Progenitor cell of endocrine pancreas (in vitro differentiated cells): ENCODE data around the gene A1BG. TPM values are rescaled to one million over a fixed set of nuclear protein-coding genes. Genes with fewer than 3 reads are reported as not detected.

Source experiments
- DNase-seq: peaks from one replicate; pipeline ENCODE4 v3.0.0; 2021; ENCODE audit warnings: low spot score; ENCODE audit not compliant: unreplicated experiment
- H3K27ac Mint-ChIP-seq: 2 replicates; pipeline ENCODE4 v1.8.0; 2021; ENCODE audit warnings: mild to moderate bottlenecking, moderate library complexity, mixed read lengths
- H3K27me3 Mint-ChIP-seq: 2 replicates; pipeline ENCODE4 v1.8.0; 2021; ENCODE audit warnings: mixed read lengths
- H3K36me3 Mint-ChIP-seq: 2 replicates; pipeline ENCODE4 v1.8.0; 2022; ENCODE audit warnings: mixed read lengths; ENCODE audit not compliant: insufficient read depth
- H3K4me1 Mint-ChIP-seq: 2 replicates; pipeline ENCODE4 v1.8.0; 2021; ENCODE audit warnings: low read depth, mixed read lengths
- H3K4me3 Mint-ChIP-seq: 2 replicates; pipeline ENCODE4 v1.8.0; 2021; ENCODE audit warnings: low read depth, mild to moderate bottlenecking, moderate library complexity, mixed read lengths
- H3K9me3 Mint-ChIP-seq: 2 replicates; pipeline ENCODE4 v1.8.0; 2021; ENCODE audit warnings: low read depth, mixed read lengths
- CTCF ChIP-seq: fragments of 200-600 bp; sonication (generic); IDR thresholded peaks from one replicate; pipeline ENCODE4 v1.5.0; 2021; ENCODE audit warnings: antibody characterized with exemption, mild to moderate bottlenecking; ENCODE audit not compliant: unreplicated experiment
- long read RNA-seq: library from polyadenylated mRNA; unstranded; transcript quantifications from one replicate; pipeline ENCODE4 v2.0.0, GENCODE V29; 2020
- total RNA-seq: library from RNA; stranded (reverse); gene quantifications from 2 replicates; pipeline ENCODE4 v1.2.1, GENCODE V29; 2021

Gene A1BG
- total RNA-seq = 3.9 and 4.6 TPM in 2 replicates
- long read RNA-seq, partial matches to known transcripts = 0 of 1 reads
- long read RNA-seq, other reads (novel, unspliced or antisense) = 0 of 1 reads

- DNase-seq = no peak
- no peak for TF ChIP-seq CTCF
- peaks cover 3% of the 10 kb centered on the region for H3K36me3 Mint-ChIP-seq
- H3K4me3 Mint-ChIP-seq = no peak within 1 kb of the TSS
- H3K4me1 Mint-ChIP-seq = peaks cover 2% of the 10 kb centered on the region
- no peak within 1 kb of the TSS for H3K27ac Mint-ChIP-seq
- H3K27me3 Mint-ChIP-seq = peaks cover 12% of the 10 kb centered on the region
- H3K9me3 Mint-ChIP-seq = no peaks in the 10 kb centered on the region
These were observed at the start of gene A1BG for GRCh38 chr19:58352760-58353671. Gene A1BG (minus strand): TSS chr19:58353492. CDS start chr19:58353437, 55 bp downstream.

DNA sequence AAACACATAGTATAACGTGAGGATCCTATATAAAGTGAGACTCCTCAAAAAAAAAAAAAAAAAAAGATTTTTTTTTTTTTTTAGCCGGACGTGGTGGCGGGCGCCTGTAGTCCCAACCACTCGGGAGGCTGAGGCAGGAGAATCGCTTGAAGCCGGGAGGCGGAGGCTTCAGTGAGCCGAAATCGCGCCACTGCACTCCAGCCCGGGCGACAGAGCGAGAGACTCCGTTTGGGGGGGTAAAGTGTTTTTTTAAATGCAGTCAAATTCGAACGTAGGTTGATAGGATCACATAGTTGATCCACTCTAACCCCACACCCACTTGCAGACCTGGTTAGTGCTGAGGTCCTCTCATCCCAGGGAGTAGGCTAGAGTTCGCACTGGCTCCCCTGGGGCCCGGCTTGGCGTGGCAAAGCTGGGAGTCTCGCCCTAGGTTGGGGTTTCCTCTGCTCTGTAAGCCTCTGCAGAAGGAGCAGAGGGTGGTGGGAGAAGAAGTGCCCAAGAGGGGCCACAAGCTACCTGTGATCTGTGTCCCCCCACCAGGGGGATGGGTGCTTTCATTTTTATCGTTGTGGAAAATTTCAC lies 48.6 kb upstream of the A1BG start:
- Mint-ChIP-seq H3K27me3 (peaks cover 12% of the 10 kb centered on the region), H3K4me1 (peaks cover 20% of the 10 kb centered on the region), H3K36me3 (no peaks in the 10 kb centered on the region), H3K4me3 (peak overlapping the region; percentile 87), H3K9me3 (no peaks in the 10 kb centered on the region), H3K27ac (peak overlapping the region; percentile 20)
- TF ChIP-seq CTCF = no peak
- DNase-seq = no peak

GRCh38 chr19:58400916-58401839 lies 47.9 kb upstream of the A1BG start:
- no peaks in the 10 kb centered on the region for H3K36me3 Mint-ChIP-seq
- H3K27ac Mint-ChIP-seq = peak overlapping the region; percentile 95
- no peaks in the 10 kb centered on the region for H3K9me3 Mint-ChIP-seq
- H3K4me3 Mint-ChIP-seq = peak overlapping the region; percentile 87
- TF ChIP-seq CTCF = no peak
- peaks cover 16% of the 10 kb centered on the region for H3K4me1 Mint-ChIP-seq
- peak; percentile 98 for DNase-seq
- peaks cover 12% of the 10 kb centered on the region for H3K27me3 Mint-ChIP-seq

GRCh38 chr19:58400316-58400915 lies 47.1 kb upstream of the A1BG start:
- Mint-ChIP-seq H3K27me3 (peaks cover 18% of the 10 kb centered on the region), H3K9me3 (no peaks in the 10 kb centered on the region), H3K4me1 (peaks cover 18% of the 10 kb centered on the region), H3K36me3 (peaks cover 2% of the 10 kb centered on the region), H3K4me3 (peak overlapping the region; percentile 87), H3K27ac (peak overlapping the region; percentile 10)
- TF ChIP-seq CTCF = no peak
- DNase-seq = no peak
